B cell (primary cell): ENCODE measurements around the gene ID1. TPM values are rescaled to one million over a fixed set of nuclear protein-coding genes. Genes with fewer than 3 reads are reported as not detected.

ENCODE experiments used
- ATAC-seq: fragments of 200-7000 bp; cut with Tn5 transposase; one replicate; pipeline ENCODE4 v1.10.0; 2021; ENCODE audit warnings: low read depth, mild to moderate bottlenecking, moderate number of reproducible peaks, moderate library complexity
- CTCF ChIA-PET: fragments of 350-600 bp; sonication (Branson Sonifier 250); formaldehyde crosslinking; loops from one replicate; lab custom pipeline; 2021; ENCODE audit warnings: antibody characterized with exemption, inconsistent platforms; lab: Charles Lee
- POLR2A ChIA-PET: fragments of 350-600 bp; sonication (Branson Sonifier 250); formaldehyde crosslinking; loops from one replicate; lab custom pipeline; 2021; ENCODE audit warnings: antibody characterized with exemption; lab: Charles Lee
- DNase-seq: peaks from one replicate; pipeline ENCODE4 v3.0.0; 2013
- H2AFZ ChIP-seq: 2 replicates; pipeline ENCODE4 v1.6.1; 2012; ENCODE audit warnings: mild to moderate bottlenecking, low read depth, low read length; ENCODE audit not compliant: insufficient read depth, poor library complexity, severe bottlenecking
- H3K27ac ChIP-seq, 2 donors: 1 replicate in 1 of 2; 2 replicates in 1 of 2; pipeline ENCODE4 v1.5.1; 2012 to 2013; ENCODE audit warnings: low read length in 2 of 2, mild to moderate bottlenecking in 2 of 2, moderate library complexity in 1 of 2
- H3K27me3 ChIP-seq, 4 experiments: fragments of 200-600 bp in 1 of 4; sonication (generic) in 1 of 4; replicated peaks in 1 of 4; 1 replicate in 2 of 4; 2 replicates in 2 of 4; pipeline versions ENCODE4 v1.6.1 to v1.7.0; 2013 to 2016; ENCODE audit warnings: low read length in 3 of 4, mild to moderate bottlenecking in 2 of 4, mixed read lengths in 1 of 4, moderate library complexity in 1 of 4; ENCODE audit not compliant: insufficient read depth in 4 of 4, control insufficient read depth in 3 of 4; ENCODE audit errors: control extremely low read depth in 1 of 4
- H3K36me3 ChIP-seq, 2 experiments: replicated peaks in 1 of 2; 1 replicate in 1 of 2; 2 replicates in 1 of 2; pipeline versions ENCODE4 v1.6.1 to v1.7.1; 2013; ENCODE audit warnings: low read length in 1 of 2; ENCODE audit not compliant: insufficient read depth in 2 of 2, control insufficient read depth in 1 of 2; ENCODE audit errors: control extremely low read depth in 1 of 2, extremely low read depth in 1 of 2
- H3K4me1 ChIP-seq, 2 donors: fragments of 200-600 bp in 1 of 2; sonication (generic) in 1 of 2; 1 replicate in 1 of 2; 2 replicates in 1 of 2; pipeline versions ENCODE4 v1.5.1 to v1.6.1; 2013 to 2017; ENCODE audit warnings: low read length in 2 of 2; ENCODE audit not compliant: control insufficient read depth in 2 of 2, insufficient read depth in 2 of 2
- H3K4me2 ChIP-seq: replicated peaks from 2 replicates; pipeline ENCODE3; 2012; ENCODE audit warnings: mild to moderate bottlenecking, low read depth, low read length; ENCODE audit not compliant: poor library complexity, severe bottlenecking
- H3K4me3 ChIP-seq, 5 experiments: fragments of 200-600 bp in 1 of 5; sonication (generic) in 1 of 5; 1 replicate in 3 of 5; 2 replicates in 2 of 5; pipeline versions ENCODE4 v1.5.1 to v1.7.0; 2011 to 2016; ENCODE audit warnings: low read length in 4 of 5, mild to moderate bottlenecking in 4 of 5, low read depth in 2 of 5, control low read depth in 1 of 5, moderate library complexity in 1 of 5; ENCODE audit not compliant: insufficient read depth in 1 of 5; ENCODE audit errors: control extremely low read depth in 1 of 5, extremely low read depth in 1 of 5
- H3K79me2 ChIP-seq: fragments of 200-600 bp; sonication (generic); one replicate; pipeline ENCODE4 v1.6.0; 2016; ENCODE audit warnings: low read length; ENCODE audit not compliant: control insufficient read depth, insufficient read depth
- H3K9ac ChIP-seq: fragments of 200-600 bp; sonication (generic); 2 replicates; pipeline ENCODE4 v1.6.1; 2017; ENCODE audit warnings: mild to moderate bottlenecking, low read length, moderate library complexity
- H3K9me3 ChIP-seq, 3 donors: one replicate each; pipeline versions ENCODE4 v1.6.1 to v1.7.1; 2013; ENCODE audit warnings: low read length in 2 of 3; ENCODE audit not compliant: control insufficient read depth in 2 of 3, insufficient read depth in 1 of 3; ENCODE audit errors: control extremely low read depth in 1 of 3
- H4K20me1 ChIP-seq: 2 replicates; pipeline ENCODE4 v1.6.0; 2012; ENCODE audit warnings: mild to moderate bottlenecking, low read length; ENCODE audit not compliant: insufficient read depth, control insufficient read depth, poor library complexity, severe bottlenecking
- H3K27ac Mint-ChIP-seq: one replicate; pipeline ENCODE4 v1.8.0; 2021; ENCODE audit warnings: mixed read lengths
- H3K27me3 Mint-ChIP-seq: one replicate; pipeline ENCODE4 v1.8.0; 2021; ENCODE audit warnings: mixed read lengths
- H3K4me1 Mint-ChIP-seq: one replicate; pipeline ENCODE4 v1.8.0; 2021; ENCODE audit warnings: mixed read lengths
- H3K4me3 Mint-ChIP-seq: one replicate; pipeline ENCODE4 v1.8.0; 2021; ENCODE audit warnings: mixed read lengths
- H3K9me3 Mint-ChIP-seq: one replicate; pipeline ENCODE4 v1.8.0; 2022; ENCODE audit warnings: mixed read lengths; ENCODE audit not compliant: insufficient read depth
- EZH2 ChIP-seq: IDR thresholded peaks from 2 replicates; pipeline ENCODE4 v1.6.1; 2012; ENCODE audit warnings: borderline replicate concordance, low read depth, mild to moderate bottlenecking, moderate library complexity, low read length; ENCODE audit not compliant: insufficient read depth, poor library complexity, severe bottlenecking
- WGBS: methylation state at CpG from one replicate; pipeline ENCODE4 v1.1.5; 2013; ENCODE audit warnings: missing lambda C conversion rate; ENCODE audit not compliant: insufficient coverage; 5-methylcytosine and 5-hydroxymethylcytosine counted together
- intact Hi-C: fragments of 100-400 bp; cut with micrococcal nuclease; formaldehyde crosslinking; loops from one replicate; pipeline ENCODE4 v1.10.0; 2022
- polyA plus RNA-seq: library from polyadenylated mRNA; depleted of rRNA; stranded (reverse); fragments of >200 nt; gene quantifications from 2 replicates; pipeline ENCODE4 v1.2.3, GENCODE V29; 2012
- total RNA-seq, 2 donors: library from RNA; stranded (reverse); fragments of 120-200 nt in 1 of 2; gene quantifications; 1 replicate in 1 of 2; 2 replicates in 1 of 2; pipeline versions ENCODE4 v1.2.3 to v1.2.4, GENCODE V29; 2013 to 2022
- TF ChIP-seq, protein P1 (sequence below): fragments of 200-600 bp; IDR thresholded peaks from one replicate; pipeline ENCODE4 v1.8.0; 2022; ENCODE audit warnings: antibody characterized with exemption, mild to moderate bottlenecking

ID1 gene
- total and polyA plus RNA-seq, 2 donors (not counting 1 experiment from before 2014, with no cell fraction given): 4.4 to 68.2 TPM

DNA sequence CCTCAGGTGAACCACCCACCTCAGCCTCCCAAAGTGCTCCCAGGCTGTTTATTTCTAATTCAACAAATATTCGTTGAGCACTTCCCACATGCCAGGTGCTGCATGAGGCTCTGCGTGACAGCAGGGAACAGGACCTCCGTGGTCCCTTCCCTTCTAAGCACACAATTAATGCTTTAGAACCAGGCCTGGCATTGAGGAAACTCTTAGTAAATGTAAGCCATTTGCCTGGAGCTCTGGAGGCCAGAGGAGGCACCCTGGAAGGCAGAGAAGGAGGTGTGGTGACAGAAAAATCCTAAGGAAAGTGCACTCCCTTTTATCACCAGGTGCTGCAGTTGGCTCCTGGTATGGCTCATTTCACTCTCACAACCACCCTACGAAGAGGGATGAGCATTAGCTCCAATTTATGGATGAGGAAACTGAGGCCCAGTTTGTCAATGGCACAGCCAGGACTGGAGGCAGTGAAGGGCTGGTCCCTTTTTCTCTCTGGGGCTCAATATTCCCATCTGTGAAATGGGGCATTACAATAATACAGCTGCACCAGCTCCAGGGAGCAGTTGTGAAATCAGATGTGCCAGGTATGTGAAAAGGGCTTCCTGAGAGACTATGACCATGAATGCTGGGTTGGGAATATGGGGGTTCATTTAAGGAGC lies 8.1 kb upstream of the ID1 start:
- POLR2A ChIA-PET: no interaction called here
- WGBS: 71% methylated on average over 1 of the region's 4 CpGs

DNA sequence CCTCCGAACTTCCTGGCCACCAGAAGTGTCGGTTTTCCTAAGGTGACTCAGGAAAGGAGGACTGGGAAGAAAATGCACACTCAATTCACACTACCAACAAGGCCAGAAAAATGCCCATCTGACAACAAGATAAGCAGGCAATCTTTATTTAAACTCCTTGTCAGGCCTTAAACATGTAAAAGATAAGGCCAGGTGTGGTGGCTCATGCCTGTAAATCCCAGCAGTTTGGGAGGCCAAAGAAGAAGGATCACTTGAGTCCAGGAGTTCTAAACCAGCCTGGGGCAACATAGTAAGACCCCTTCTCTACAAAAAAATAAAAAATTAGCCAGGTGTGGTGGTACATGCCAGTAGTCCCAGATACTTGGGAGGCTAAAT lies 7.6 kb upstream of the ID1 start:
- H4K20me1 ChIP-seq: no peaks in the 10 kb centered on the region
- ATAC-seq: no peak
- CTCF ChIA-PET: interaction anchor here (1.1 kb wide), 1 partner anchor 15 kb away, joined by 5 read pairs; no protein-coding TSS in a partner anchor
- WGBS: no CpG with 5 or more reads among the region's 2 CpGs
- TF ChIP-seq, protein P1, sequence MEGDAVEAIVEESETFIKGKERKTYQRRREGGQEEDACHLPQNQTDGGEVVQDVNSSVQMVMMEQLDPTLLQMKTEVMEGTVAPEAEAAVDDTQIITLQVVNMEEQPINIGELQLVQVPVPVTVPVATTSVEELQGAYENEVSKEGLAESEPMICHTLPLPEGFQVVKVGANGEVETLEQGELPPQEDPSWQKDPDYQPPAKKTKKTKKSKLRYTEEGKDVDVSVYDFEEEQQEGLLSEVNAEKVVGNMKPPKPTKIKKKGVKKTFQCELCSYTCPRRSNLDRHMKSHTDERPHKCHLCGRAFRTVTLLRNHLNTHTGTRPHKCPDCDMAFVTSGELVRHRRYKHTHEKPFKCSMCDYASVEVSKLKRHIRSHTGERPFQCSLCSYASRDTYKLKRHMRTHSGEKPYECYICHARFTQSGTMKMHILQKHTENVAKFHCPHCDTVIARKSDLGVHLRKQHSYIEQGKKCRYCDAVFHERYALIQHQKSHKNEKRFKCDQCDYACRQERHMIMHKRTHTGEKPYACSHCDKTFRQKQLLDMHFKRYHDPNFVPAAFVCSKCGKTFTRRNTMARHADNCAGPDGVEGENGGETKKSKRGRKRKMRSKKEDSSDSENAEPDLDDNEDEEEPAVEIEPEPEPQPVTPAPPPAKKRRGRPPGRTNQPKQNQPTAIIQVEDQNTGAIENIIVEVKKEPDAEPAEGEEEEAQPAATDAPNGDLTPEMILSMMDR: no peak
- TF ChIP-seq EZH2: no peak
- no peaks in the 10 kb centered on the region for H3K79me2 ChIP-seq
- Mint-ChIP-seq H3K27ac (no peak overlapping the region), H3K4me3 (no peak overlapping the region), H3K4me1 (peaks cover under 1% of the 10 kb centered on the region), H3K9me3 (no peaks in the 10 kb centered on the region), H3K27me3 (peaks cover 5% of the 10 kb centered on the region)
- H3K4me3 ChIP-seq: no peak overlapping the region
- POLR2A ChIA-PET: no interaction called here
- H3K4me1 ChIP-seq: no peaks in the 10 kb centered on the region
- peaks cover 0 to 3% (median 0%) of the 10 kb centered on the region in 3 donors for H3K9me3 ChIP-seq
- H2AFZ ChIP-seq: no peak overlapping the region
- intact Hi-C loops: no loop called here
- H3K36me3 ChIP-seq: no peaks in the 10 kb centered on the region
- H3K27ac ChIP-seq: no peak overlapping the region
- no peak overlapping the region for H3K9ac ChIP-seq
- no peak for DNase-seq
- no peak overlapping the region for H3K4me2 ChIP-seq
- peaks cover 0 to under 1% (median under 1%) of the 10 kb centered on the region in 4 experiments for H3K27me3 ChIP-seq

More for the DNA sequence above, 8.1 kb upstream of the ID1 start:
- peaks cover 0 to 3% (median 0%) of the 10 kb centered on the region in 3 donors for H3K9me3 ChIP-seq
- H3K9ac ChIP-seq: no peak overlapping the region
- H3K27ac ChIP-seq: no peak overlapping the region
- DNase-seq: no peak
- H3K36me3 ChIP-seq: no peaks in the 10 kb centered on the region
- H3K4me1 ChIP-seq: no peaks in the 10 kb centered on the region
- no peaks in the 10 kb centered on the region for H3K79me2 ChIP-seq
- H3K4me3 ChIP-seq: no peak overlapping the region
- peaks cover 3% of the 10 kb centered on the region for H3K27me3 Mint-ChIP-seq
- intact Hi-C loops: no loop called here
- no peak overlapping the region for H2AFZ ChIP-seq
- CTCF ChIA-PET: interaction anchor here (1.1 to 1.3 kb wide), 2 partner anchors 16 to 27 kb away, joined by 5 to 6 read pairs; no protein-coding TSS in a partner anchor
- no peak for TF ChIP-seq EZH2
- TF ChIP-seq, protein P1: no peak
- no peak for ATAC-seq
- no peaks in the 10 kb centered on the region for H3K4me1 Mint-ChIP-seq
- no peaks in the 10 kb centered on the region for H3K9me3 Mint-ChIP-seq
- H3K27me3 ChIP-seq: no peaks in the 10 kb centered on the region
- H3K27ac Mint-ChIP-seq: no peak overlapping the region
- H3K4me2 ChIP-seq: no peak overlapping the region
- H4K20me1 ChIP-seq: no peaks in the 10 kb centered on the region
- H3K4me3 Mint-ChIP-seq: no peak overlapping the region
